Lower lobe of right lung (tissue), 2 donors: ENCODE results near the gene HSD3B7. TPM values are rescaled to one million over a fixed set of nuclear protein-coding genes. Genes with fewer than 3 reads are reported as not detected.

Experiments used
- ATAC-seq, 2 donors: fragments of 200-7000 bp; cut with Tn5 transposase; one replicate each; pipeline ENCODE4 v1.9.1; 2020 to 2022; ENCODE audit warnings: mild to moderate bottlenecking in 2 of 2, moderate library complexity in 2 of 2
- DNase-seq: peaks from one replicate; pipeline ENCODE4 v3.0.0-alpha.2; 2020
- H3K27ac ChIP-seq: fragments of 200-600 bp; one replicate; pipeline ENCODE4 v1.8.0; 2022
- H3K27me3 ChIP-seq: fragments of 200-600 bp; one replicate; pipeline ENCODE4 v1.8.0; 2022; ENCODE audit warnings: low read depth
- H3K36me3 ChIP-seq: fragments of 200-600 bp; one replicate; pipeline ENCODE4 v1.8.0; 2022; ENCODE audit warnings: mild to moderate bottlenecking
- H3K4me1 ChIP-seq: fragments of 200-600 bp; one replicate; pipeline ENCODE4 v1.8.0; 2022
- H3K4me3 ChIP-seq: fragments of 200-600 bp; one replicate; pipeline ENCODE4 v1.8.0; 2022; ENCODE audit warnings: mild to moderate bottlenecking
- H3K9me3 ChIP-seq: fragments of 200-600 bp; one replicate; pipeline ENCODE4 v1.8.0; 2022
- intact Hi-C: fragments of 100-400 bp; cut with DNase I; formaldehyde crosslinking; loops from one replicate; pipeline ENCODE4 v1.11.0; 2022
- total RNA-seq: library from RNA; stranded (reverse); fragmentation: NEBNext Ultra II Directional; extraction: Animal tissue kit (Norgen Biotek cat#: 25700); gene quantifications from one replicate; pipeline ENCODE4 v1.2.1, GENCODE V29; 2021
- TF ChIP-seq, protein P1 (sequence below): fragments of 200-600 bp; IDR thresholded peaks from one replicate; pipeline ENCODE4 v1.8.0; 2022; ENCODE audit warnings: antibody characterized with exemption, mild to moderate bottlenecking
- donor health status: DM: no; HTN: yes; CAD: no; lungs with severe emphysema.

The HSD3B7 gene
- total RNA-seq, 1 donor from 2014 or later: 23.6 TPM

DNA sequence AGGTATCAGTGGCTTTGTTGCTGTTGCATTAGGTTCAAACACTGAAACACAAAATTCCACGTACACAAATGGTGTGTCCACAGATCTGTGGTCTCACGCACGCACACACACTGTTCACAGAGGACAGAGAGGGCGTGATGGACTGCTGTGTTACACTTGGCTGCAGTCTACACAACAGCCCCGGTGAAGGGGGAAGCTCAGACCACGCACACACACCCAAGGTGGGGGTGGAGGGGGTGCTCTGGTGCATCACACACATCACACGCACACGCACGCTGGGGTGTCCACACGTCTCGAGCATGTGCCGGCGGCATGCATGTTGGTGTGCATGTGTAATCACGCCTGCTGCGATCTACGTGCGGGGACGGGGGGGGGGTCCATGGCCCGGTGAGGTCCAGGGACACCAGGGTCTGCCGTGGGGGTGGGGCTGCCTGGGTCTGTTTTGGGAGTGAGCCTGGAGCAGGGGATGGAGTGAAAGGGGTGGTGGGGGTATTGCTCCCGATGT lies 7.3 kb downstream of the HSD3B7 start:
- ATAC-seq (no peak), DNase-seq (no peak)
- no peak overlapping the region for H3K4me3 ChIP-seq
- TF ChIP-seq, protein P1, sequence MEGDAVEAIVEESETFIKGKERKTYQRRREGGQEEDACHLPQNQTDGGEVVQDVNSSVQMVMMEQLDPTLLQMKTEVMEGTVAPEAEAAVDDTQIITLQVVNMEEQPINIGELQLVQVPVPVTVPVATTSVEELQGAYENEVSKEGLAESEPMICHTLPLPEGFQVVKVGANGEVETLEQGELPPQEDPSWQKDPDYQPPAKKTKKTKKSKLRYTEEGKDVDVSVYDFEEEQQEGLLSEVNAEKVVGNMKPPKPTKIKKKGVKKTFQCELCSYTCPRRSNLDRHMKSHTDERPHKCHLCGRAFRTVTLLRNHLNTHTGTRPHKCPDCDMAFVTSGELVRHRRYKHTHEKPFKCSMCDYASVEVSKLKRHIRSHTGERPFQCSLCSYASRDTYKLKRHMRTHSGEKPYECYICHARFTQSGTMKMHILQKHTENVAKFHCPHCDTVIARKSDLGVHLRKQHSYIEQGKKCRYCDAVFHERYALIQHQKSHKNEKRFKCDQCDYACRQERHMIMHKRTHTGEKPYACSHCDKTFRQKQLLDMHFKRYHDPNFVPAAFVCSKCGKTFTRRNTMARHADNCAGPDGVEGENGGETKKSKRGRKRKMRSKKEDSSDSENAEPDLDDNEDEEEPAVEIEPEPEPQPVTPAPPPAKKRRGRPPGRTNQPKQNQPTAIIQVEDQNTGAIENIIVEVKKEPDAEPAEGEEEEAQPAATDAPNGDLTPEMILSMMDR: no peak
- no peaks in the 10 kb centered on the region for H3K9me3 ChIP-seq
- no peaks in the 10 kb centered on the region for H3K27me3 ChIP-seq
- no peak overlapping the region for H3K27ac ChIP-seq
- H3K36me3 ChIP-seq: no peaks in the 10 kb centered on the region
- H3K4me1 ChIP-seq: peaks cover 9% of the 10 kb centered on the region
- intact Hi-C loops: no loop called here

DNA sequence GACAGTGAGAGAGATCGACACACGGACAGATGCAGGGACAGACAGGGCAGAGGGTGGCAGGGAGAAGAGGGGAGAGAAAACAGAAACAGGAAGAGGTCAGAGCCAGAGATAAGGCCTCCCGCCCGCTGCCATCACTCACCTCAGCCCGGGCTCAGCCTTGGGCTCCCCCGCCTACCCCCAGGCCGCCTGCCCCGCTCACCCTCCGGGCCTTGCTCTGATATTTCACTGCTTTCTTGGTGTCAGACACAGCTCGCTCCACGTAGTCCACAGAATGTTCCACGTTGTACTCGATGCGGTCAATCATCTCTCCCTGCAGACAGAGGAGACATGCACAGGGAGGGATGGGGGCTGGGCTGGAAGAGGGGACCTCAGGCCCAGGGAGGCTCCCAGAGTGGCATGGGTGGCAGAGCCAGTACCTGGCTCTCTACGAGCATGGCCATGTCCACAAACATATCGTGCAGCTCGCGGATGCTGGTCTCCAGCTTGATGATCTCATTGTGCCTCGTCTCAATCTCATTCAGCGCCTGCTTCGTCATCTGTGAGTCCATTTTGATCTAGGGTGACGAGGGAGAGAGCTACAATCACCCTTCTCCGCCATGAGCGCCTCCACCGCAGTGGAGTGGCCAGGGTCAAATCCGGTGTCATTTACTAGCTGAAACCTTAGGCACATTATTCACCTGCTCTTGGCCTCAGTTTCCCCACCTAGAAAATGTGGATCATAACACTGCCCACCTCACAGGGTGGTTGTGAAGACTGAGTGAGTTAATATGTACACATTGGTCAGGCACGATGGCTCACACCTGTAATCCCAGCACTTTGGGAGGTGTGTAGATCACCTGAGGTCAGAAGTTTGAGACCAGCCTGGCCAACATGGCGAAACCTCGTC lies 8.2 kb downstream of the HSD3B7 start:
- intact Hi-C loops: no loop called here
- no peak for ATAC-seq
- Histone ChIP-seq H3K36me3 (no peaks in the 10 kb centered on the region), H3K9me3 (no peaks in the 10 kb centered on the region), H3K27me3 (no peaks in the 10 kb centered on the region), H3K4me1 (peaks cover 12% of the 10 kb centered on the region), H3K4me3 (no peak overlapping the region), H3K27ac (no peak overlapping the region)
- no peak for DNase-seq
- TF ChIP-seq, protein P1: no peak

DNA sequence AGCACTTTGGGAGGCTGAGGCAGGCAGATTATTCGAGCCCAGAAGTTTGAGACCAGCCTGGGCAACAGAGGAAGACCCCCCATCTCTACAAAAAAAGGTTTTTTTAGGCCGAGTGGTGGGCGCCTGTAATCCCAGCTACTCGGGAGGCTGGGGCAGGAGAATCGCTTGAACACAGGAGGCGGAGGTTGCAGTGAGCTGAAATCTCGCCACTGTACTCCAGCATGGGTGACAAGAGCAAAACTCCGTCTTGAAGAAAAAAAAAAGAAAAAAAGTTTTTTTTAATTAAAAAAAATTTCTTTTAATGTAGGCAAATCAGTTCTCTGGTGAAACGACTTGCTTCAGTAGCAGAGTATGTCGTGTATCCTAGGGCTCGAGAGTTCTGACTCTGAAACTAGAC lies 10.9 kb downstream of the HSD3B7 start:
- Histone ChIP-seq H3K4me3 (no peak overlapping the region), H3K27ac (no peak overlapping the region), H3K9me3 (no peaks in the 10 kb centered on the region), H3K4me1 (peaks cover 12% of the 10 kb centered on the region), H3K27me3 (no peaks in the 10 kb centered on the region), H3K36me3 (no peaks in the 10 kb centered on the region)
- DNase-seq: no peak
- TF ChIP-seq, protein P1: no peak
- ATAC-seq: no peak
- intact Hi-C loops: no loop called here

DNA sequence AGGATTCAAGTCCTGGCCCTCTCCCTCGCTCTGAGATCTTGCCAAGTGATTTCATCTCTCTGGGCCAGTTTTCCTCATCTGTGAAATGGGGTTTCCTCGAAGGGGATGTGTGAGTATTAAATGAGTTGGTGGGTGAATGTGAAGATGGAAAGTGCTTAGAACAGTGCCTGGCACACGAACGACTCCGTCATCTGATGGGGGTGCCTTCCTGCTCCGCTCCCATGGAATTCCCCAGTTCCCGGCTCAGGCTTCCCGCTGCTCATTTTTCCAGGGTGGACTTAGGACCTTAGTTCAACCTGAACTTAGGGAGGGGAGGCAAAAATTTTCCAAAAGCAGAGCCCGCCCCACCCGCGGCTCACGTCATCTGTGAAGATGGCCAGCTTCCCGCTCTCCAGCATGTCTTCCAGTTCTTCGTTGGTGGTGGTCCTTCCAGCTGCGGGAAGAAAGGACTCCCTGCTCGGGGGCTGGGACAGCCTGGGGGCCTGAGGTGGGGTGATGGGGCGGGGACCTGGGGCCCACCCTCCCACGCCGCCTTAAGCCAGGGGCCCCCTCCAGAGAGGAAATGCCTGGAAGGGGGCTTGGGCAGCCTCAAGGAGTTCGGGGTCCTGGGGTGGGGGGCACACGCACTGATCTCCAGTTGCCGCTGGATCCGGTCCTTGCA lies 11.4 kb downstream of the HSD3B7 start:
- peak in 1 of 2 donors; percentile 6 for ATAC-seq
- peaks cover 12% of the 10 kb centered on the region for H3K4me1 ChIP-seq
- H3K27me3 ChIP-seq: no peaks in the 10 kb centered on the region
- H3K4me3 ChIP-seq: peak overlapping the region; percentile 45
- no peaks in the 10 kb centered on the region for H3K36me3 ChIP-seq
- no peak for DNase-seq
- peak overlapping the region; percentile 4 for H3K27ac ChIP-seq
- intact Hi-C loops: no loop called here
- no peaks in the 10 kb centered on the region for H3K9me3 ChIP-seq
- TF ChIP-seq, protein P1: no peak

DNA sequence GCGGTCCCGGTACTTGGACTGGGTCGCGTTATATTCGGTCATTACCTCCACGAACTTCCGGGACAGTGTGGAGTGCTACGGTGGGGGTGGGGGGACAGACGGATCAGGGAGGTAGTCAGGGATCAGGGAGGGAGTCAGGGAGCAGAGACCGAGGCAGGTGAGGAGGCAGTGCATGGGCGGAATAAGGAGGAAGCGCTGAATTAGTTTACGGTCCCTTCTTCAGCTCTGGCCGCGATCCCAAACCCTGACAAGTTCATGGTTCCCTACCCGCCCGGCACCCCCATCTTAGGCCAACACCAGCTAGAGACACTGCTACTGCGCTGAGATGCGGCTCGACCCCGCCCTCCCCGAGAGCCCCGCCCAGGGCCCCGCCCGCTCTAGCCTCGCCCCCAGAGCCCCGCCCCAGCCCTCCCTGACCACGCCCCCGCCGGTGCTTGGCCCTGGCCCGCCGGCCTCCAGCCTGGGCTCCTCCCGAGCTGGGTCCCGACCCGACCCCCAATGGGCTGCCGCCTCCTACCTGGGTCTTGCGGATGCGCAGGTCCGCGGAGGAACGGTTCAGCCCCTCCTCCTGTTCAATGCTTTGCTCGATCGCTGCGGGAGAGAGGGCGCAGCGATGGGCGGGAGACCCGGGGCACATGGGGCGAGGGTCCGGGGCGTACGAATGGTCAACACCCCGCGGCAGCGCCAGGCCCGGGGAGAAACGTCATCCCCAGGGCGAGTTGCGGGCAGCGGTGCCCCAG lies 12.1 kb downstream of the HSD3B7 start:
- peaks cover 12% of the 10 kb centered on the region for H3K4me1 ChIP-seq
- intact Hi-C loops: no loop called here
- ATAC-seq (peak; percentile 96 to 97), DNase-seq (peak; percentile 86)
- H3K9me3 ChIP-seq: no peaks in the 10 kb centered on the region
- no peaks in the 10 kb centered on the region for H3K36me3 ChIP-seq
- H3K27me3 ChIP-seq: no peaks in the 10 kb centered on the region
- H3K4me3 ChIP-seq: peak overlapping the region; percentile 45
- TF ChIP-seq, protein P1: no peak
- H3K27ac ChIP-seq: peak overlapping the region; percentile 4
